DMS53 (cell line): ENCODE data around the gene CNOT3.
"Not testable (repeated sequence)": the region's sequence is repeated elsewhere in the genome, so short reads cannot be mapped to it uniquely, and the experiment has no call there.

Experiments used
- DNase-seq: peaks from one replicate; lab custom pipeline; 2025; lab: John Stamatoyannopoulos, UW

CNOT3 gene

DNA sequence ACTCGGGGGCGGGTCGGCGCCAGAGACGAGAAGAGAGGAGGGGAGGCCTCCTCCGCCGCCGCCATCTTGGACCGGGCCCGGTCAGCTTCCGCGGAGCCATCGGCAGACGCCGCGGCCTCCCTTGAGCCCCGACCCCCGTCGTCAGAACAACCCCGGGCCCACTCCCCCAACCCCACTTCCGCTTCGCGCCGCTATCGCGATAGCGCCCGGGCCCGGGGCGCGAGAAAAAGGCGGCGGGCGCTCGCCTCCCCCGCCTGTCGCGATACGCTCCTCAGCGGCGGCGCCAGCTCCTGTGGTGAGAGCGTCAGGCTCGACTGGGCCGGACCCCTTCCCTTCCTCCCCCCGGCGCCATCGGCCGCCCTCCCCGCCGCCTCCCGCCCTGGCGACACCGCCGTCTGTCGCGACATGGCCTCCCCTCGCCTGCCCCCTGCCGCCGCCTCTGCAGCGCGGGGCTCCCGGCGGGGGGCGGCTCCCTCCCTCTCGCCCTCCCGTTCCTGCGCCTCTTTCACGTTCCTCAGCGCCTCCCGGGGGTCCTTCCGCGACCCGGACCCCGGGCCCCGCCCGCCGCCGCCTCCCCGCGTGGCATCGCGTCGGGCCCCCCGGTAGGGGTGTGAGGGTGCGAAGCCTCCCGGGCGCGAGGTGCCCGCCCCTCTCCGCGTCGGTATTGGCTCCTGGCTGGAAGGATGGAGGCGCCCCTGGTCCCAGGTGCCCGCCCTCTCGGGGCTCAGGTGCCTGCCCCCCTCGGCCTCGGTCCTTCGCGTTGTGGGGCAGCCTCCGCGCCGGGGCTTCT, at the start of gene CNOT3:
CNOT3 (plus strand) TSS at position 64 of the 790 bp plus-strand sequence. CDS start 5,217 bp downstream, outside the sequence.
- peak; percentile 51 for DNase-seq

DNA sequence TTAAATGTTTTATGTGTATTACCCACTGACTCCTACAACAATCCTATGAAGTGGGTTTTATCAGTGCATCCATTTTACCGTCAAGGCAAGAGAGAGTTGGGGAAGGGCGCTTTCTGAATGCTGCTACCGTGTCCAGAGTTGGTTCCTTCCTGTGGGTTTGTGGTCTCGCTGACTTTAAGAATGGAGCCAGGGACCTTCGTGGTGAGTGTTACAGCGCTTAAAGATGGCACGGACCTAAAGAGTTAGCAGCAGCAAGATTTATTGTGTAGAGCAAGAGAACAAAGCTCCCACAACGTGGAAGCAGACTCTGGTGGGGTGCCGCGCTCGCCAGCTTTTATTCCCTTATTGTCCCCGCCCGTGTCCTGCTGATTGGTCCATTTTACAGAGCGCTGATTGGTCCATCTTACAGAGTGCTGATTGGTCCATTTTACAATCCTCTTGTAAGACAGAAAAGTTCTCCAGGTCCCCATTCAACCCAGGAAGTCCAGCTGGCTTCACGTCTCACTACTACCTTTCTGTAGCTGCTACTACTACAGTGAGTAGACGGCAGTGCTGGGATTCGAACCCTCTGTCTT, 43.0 kb upstream of the CNOT3 start:
- DNase-seq = no peak

GRCh38 chr19:54095136-54095858, 42.3 kb upstream of the CNOT3 start:
- no peak for DNase-seq

DNA sequence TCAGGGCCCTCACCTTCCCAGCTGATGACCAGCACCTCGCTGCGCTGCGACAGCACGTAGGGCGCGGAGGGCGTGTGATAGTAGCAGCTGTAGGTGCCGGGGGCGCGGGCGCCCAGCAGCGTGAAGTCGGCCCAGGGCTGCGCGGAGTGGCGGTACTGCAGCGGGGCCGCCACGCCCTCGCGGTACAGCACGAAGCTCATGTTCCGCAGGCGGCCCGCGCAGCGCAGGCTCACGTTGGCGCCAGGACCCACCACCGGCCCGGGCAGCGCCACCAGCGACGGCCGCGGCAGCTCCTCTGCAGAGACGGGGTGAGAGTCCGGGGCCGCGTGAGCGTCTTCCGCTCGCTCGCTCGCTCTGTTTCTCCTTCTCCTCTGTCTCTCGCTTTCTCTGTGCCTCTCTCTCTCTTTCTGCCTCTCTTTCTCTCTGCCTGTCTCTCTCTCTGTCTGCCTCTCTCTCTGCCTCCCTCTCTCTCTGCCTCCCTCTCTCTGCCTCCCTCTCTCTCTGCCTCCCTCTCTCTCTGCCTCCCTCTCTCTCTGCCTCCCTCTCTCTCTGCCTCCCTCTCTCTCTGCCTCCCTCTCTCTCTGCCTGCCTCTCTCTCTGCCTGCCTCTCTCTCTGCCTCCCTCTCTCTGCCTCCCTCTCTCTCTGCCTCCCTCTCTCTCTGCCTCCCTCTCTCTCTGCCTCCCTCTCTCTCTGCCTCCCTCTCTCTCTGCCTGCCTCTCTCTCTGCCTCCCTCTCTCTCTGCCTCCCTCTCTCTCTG, 41.5 kb upstream of the CNOT3 start:
- peak; percentile 75 for DNase-seq

- peak; percentile 28 for DNase-seq
These were observed 40.9 kb upstream of the CNOT3 start for GRCh38 chr19:54096617-54097106.

GRCh38 chr19:54099190-54099902, 38.2 kb upstream of the CNOT3 start:
- DNase-seq = no peak

GRCh38 chr19:54099903-54100255, 37.7 kb upstream of the CNOT3 start:
- not testable (repeated sequence) for DNase-seq

DNA sequence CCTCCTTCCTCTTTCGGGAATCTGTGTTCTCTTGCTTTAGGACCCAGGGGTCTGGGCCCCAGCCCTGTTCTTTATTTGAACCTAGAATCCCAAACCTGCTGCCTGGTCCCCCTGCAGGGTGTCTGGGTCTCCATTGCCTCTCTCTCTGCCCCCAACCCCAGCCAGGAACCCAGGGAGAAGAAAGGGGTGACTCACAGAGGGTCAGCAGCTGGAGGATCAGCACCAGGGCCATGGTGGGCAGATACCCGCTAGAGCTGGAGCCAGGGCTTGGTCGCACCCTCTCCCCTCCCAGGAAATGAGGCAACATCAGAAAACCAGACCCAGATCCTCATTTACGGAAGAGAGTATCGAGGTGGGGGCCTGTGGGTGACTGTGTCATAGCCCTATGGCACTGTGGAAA, 37.0 kb upstream of the CNOT3 start, which contains the start of gene OSCAR:
OSCAR (minus strand) TSS at position 243 of the 400 bp plus-strand sequence; CDS start at position 232, 11 bp downstream.
- no peak for DNase-seq

GRCh38 chr19:54102421-54103169, 35.0 kb upstream of the CNOT3 start, which contains the start of gene NDUFA3:
Gene NDUFA3 (plus strand): TSS chr19:54102855. CDS start chr19:54102879, 24 bp downstream.
- DNase-seq = peak; percentile 99

DNA sequence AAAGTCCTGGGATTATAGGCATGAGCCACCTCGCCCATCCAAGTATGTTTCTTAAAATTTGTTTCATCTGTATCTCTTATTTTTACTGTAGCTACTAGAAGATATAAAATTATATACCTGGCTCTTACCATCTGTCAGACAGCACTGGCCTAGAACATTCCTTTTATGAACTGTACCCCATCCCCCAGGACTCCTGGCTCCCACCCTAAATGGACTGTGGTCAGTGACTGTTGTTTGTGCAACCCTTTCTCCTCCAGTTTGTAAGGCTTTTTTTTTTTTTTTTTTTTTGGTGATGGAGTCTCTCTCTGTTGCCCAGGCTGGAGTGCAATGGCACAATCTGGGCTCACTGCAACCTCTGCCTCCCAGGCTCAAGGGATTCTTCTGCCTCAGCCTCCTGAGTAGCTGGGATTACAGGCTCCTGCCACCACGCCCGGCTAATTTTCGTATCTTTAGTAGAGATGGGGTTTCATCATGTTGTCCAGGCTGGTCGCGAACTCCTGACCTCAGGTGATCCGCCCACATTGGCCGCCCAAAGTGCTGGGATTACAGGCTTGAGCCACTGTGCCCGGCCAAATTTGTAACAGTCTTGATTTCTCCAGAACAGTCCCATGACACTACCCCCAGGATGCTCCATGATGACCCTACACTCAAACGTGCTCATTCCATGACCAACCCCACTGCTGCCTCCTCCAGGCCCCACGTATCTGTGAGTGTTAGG, 32.4 kb upstream of the CNOT3 start:
- DNase-seq = no peak

DNA sequence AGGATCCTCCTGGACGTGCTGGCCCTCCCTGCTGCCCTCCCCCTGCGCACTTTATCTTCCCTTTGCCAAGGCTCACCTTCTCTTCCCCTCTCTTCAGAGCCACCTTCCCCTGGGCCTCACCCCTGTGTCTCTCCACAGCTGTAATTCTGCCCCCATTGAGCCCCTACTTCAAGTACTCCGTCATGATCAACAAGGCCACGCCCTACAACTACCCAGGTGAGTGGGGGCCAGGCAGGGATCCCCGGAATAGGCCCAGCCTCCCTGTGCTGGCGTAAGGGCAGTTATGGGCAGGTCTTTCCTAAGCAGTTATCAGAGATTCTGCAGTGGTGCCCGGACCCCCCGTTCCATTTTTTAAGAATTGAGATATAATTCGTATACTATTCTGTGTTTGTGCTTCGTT, 31.8 kb upstream of the CNOT3 start:
- DNase-seq = no peak

- no peak for DNase-seq
These were observed 30.8 kb upstream of the CNOT3 start for GRCh38 chr19:54106716-54107115.

GRCh38 chr19:54107876-54108490, 29.6 kb upstream of the CNOT3 start:
- DNase-seq = no peak

DNA sequence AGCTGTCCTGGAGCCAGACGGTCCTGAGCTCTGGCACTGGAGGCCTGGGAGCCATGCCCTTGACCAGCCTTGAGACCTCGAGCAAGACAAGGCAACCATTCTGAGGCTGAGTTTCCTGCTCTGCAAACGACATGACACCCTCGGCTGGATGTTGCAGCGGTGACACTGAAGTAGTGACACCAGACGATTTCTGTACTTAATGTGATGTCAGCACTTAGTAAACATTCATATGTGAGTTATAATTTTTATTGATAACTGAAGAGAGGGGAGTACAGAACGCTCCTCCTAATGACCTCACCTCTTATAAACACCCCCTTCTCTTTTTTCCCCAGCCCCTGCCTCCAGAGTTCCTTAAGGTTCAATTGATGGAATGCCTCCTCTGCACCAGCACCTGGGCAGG, 29.1 kb upstream of the CNOT3 start:
- DNase-seq = no peak

DNA sequence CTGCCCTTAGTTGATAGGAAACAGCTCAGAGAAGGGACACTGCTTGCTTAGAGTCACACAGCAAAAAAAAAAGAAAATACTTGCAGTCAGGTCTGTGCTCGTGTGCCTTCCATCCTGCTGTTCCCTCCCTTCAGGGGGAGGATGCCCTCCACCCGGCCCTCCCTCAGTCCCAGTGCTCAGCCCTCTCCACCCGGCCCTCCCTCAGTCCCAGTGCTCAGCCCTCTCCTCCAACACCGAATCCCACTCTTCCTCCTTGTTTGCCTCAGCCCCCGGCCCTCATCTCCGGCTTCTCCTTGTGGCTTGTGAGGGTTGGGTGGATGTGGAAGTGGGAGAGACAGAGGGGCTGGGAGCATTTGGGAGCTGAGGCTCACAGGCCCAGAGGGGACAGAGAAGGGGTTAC, 27.9 kb upstream of the CNOT3 start:
- DNase-seq = peak; percentile 21

DNA sequence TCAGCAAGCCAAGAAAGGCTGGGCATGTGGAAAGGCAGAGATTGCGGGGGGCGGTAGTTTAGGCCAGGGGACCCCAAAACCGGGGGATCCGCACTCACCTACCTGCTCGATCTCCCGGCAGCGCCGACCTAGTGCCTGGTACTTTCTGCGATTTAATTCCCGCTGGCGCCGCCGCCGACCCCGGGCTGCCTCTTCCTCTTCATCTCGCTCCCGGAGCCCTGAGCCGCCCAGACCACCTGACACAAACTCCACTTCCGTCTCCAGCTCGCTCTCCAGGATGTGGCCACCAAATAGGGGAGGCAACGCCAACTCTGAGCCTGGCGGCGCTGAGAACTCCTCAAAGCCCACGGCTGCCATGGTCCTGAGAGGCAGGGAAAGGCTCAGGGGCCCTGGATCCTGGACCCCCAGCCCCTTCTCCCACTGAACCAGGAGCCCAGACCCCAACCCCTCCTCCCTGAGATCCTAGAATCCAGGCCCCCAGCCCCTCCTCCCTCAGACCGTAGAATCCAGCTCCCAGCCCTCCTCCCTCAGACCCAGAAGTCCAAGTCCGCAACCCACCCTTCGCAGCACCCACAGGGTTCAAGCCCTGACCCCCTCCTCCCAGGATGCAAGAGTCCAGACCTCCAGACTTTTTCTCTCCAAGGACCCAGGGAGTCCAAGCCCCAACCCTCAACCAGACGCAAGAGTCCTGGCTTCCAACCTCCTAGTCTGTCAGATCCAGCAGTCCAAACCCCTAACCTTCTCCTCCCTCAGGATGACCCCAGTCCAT, 23.0 kb upstream of the CNOT3 start:
- DNase-seq = peak; percentile 82

DNA sequence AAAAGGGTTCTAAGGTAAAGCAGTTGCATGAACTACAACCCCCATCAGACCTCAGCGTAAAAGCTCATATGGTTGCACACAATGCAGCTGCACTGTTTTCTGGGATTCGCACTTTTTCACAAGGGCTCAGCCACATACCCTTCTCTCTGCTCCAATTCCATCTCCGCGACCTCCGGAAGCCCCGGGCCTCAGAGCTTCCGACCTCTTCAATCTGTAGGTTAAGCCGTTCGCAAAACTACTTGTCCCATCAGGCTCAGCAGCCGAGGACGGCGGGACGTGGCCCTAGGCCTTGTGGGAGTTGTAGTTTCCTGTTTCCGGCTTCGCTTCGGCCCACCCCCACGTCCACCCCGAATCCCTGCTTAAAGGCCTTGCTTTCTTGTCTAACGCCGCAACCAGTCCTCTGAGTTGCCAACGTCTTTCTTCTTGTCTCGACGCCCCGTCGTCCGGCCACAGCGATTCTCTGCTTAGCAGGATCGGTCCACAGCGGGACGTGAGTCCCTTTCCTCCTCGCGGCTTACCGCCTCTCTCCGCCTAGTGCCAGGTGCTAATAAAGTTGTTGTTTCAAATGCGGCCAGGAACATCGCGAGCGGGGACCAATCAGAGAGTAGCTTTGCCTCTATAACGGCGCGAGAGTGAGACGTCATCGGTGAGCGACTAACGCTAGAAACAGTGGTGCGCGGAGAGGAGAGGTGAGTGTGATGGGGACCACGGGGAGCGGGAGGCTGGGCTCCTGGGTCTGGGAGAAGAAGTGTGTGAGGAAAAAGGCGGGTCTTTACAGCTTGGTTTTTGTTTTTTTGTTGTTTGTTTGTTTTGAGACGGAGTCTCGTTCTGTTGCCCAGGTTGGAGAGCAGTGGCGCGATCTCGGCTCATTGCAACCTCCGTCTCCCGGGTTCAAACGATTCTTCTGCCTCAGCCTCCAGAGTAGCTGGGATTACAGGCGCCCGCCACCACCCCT, 22.2 kb upstream of the CNOT3 start, which contains the start of the genes PRPF31 and TFPT:
PRPF31 (plus strand) TSS at position 646 of the 955 bp plus-strand sequence. CDS start 2,525 bp downstream, outside the sequence.
TFPT (minus strand) TSS at position 549 of the 955 bp plus-strand sequence; CDS start at position 161, 388 bp downstream.
- peak; percentile 99 for DNase-seq
